WI38 (cell line): ENCODE measurements around the gene UQCRH.

Source experiments
- H3K4me3 ChIP-seq: 2 replicates; pipeline ENCODE4 v1.5.1; 2011; ENCODE audit warnings: low read depth, mild to moderate bottlenecking, control low read depth, low read length
- TF ChIP-seq, protein P1 (sequence below): IDR thresholded peaks from 2 replicates; pipeline ENCODE4 v1.5.1; 2012; ENCODE audit warnings: low read depth, mild to moderate bottlenecking, control low read depth, low read length

The UQCRH gene

DNA sequence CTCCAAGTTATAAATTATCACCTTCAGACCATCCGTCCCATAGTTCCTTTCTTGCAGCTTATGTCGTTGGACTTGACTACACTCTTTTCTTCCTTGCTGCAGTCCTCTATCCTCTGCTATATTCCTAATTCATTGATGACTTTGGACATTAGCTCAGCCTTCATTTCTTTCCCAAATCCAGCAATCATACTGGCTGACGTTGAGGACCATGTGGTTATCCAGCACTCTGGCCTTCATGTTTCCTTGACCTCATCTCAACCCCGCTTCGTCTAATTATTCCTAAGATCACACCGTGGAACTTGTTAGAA lies 28.5 kb upstream of the UQCRH start:
- no peak overlapping the region for H3K4me3 ChIP-seq
- TF ChIP-seq, protein P1, sequence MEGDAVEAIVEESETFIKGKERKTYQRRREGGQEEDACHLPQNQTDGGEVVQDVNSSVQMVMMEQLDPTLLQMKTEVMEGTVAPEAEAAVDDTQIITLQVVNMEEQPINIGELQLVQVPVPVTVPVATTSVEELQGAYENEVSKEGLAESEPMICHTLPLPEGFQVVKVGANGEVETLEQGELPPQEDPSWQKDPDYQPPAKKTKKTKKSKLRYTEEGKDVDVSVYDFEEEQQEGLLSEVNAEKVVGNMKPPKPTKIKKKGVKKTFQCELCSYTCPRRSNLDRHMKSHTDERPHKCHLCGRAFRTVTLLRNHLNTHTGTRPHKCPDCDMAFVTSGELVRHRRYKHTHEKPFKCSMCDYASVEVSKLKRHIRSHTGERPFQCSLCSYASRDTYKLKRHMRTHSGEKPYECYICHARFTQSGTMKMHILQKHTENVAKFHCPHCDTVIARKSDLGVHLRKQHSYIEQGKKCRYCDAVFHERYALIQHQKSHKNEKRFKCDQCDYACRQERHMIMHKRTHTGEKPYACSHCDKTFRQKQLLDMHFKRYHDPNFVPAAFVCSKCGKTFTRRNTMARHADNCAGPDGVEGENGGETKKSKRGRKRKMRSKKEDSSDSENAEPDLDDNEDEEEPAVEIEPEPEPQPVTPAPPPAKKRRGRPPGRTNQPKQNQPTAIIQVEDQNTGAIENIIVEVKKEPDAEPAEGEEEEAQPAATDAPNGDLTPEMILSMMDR: no peak

DNA sequence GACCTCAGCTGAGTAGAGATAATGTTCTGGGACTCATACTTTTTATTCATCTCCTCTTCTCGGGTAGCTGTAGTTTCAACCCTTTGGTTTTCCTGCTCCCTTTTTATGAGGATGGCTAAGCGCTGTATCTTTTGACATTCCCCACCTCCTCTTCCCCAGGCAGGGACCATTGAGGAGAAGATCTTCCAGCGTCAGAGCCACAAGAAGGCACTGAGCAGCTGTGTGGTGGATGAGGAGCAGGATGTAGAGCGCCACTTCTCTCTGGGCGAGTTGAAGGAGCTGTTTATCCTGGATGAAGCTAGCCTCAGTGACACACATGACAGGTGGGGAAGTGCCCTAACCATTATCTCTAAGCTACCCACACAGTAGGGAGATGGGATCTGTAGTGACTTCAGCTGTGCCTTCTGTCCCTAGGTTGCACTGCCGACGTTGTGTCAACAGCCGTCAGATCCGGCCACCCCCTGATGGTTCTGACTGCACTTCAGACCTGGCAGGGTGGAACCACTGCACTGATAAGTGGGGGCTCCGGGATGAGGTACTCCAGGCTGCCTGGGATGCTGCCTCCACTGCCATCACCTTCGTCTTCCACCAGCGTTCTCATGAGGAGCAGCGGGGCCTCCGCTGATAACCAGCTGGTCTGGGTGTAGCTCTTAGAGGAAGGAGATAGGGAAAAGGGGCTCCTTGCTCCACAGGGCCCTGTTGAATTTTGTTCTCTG lies 25.7 kb upstream of the UQCRH start:
- TF ChIP-seq, protein P1: no peak
- H3K4me3 ChIP-seq: no peak overlapping the region

GRCh38 chr1:46278807-46279206 lies 24.7 kb upstream of the UQCRH start:
- TF ChIP-seq, protein P1: no peak
- H3K4me3 ChIP-seq: no peak overlapping the region

- no peak overlapping the region for H3K4me3 ChIP-seq
- TF ChIP-seq, protein P1: no peak
Measured at GRCh38 chr1:46280092-46280491, 23.4 kb upstream of the UQCRH start.

DNA sequence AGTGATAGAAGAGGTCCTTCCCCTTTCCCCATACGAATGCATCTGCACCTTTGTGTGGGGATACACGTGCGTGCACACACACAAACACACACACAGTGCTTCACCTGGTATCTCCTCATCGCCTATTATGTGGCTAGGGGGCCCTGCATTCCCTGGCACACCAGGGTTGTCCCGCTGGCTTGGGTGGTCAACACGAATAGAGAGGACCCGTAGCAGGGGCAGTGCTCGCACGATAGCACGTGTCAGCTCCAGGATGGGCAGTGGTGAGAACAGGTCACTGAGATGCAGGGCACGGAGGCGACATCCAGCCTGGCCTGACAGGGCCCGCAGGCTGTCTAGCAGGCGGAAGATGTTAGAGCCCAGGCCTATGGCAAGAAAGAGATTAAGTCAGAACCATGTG lies 22.5 kb upstream of the UQCRH start:
- no peak overlapping the region for H3K4me3 ChIP-seq
- TF ChIP-seq, protein P1: no peak

DNA sequence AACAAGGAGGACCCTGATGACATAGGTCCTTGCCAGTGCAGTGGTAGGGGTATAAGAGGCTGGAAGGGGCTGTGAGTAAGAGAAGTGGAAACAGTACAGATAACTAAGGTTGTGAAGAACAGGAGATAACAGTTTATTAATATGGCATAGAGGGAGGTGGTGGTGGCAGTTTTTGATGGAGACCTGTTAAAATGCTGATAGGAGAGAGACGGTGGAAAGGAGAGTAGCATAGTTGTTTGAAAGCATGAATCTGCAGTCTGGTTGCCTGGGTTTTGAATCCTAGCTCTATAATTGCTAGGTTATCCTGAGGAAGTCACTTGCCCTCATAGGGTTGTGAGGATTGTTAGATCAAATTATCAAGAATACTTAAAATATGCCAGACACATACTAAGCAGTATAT lies 19.4 kb upstream of the UQCRH start:
- no peak overlapping the region for H3K4me3 ChIP-seq
- TF ChIP-seq, protein P1: no peak

- TF ChIP-seq, protein P1: no peak
- no peak overlapping the region for H3K4me3 ChIP-seq
Measured at GRCh38 chr1:46284597-46285564, 18.6 kb upstream of the UQCRH start.
